DND-41 (cell line): ENCODE data around the gene KCNJ6.

Experiments used
- ATAC-seq: fragments of 200-7000 bp; cut with Tn5 transposase; 3 replicates; pipeline ENCODE4 v1.9.1; 2021; ENCODE audit warnings: low read depth; ENCODE audit not compliant: insufficient read depth
- DNase-seq: peaks from one replicate; pipeline ENCODE4 v3.0.0-alpha.2; 2020
- H2AFZ ChIP-seq: 2 replicates; pipeline ENCODE4 v1.6.0; 2012; ENCODE audit warnings: low read depth, low read length
- H3K27ac ChIP-seq: 2 replicates; pipeline ENCODE4 v1.5.1; 2012; ENCODE audit warnings: low read length, inconsistent platforms
- H3K27me3 ChIP-seq: fragments of 200-600 bp; sonication (generic); 2 replicates; pipeline ENCODE4 v1.6.0; 2012; ENCODE audit warnings: low read length, mild to moderate bottlenecking, inconsistent platforms; ENCODE audit not compliant: insufficient read depth, poor library complexity
- H3K36me3 ChIP-seq: 2 replicates; pipeline ENCODE4 v1.5.1; 2012; ENCODE audit warnings: low read length, inconsistent platforms; ENCODE audit not compliant: insufficient read depth
- H3K4me1 ChIP-seq: 2 replicates; pipeline ENCODE4 v1.5.1; 2012; ENCODE audit warnings: mild to moderate bottlenecking, low read length; ENCODE audit not compliant: insufficient read depth
- H3K4me2 ChIP-seq: 2 replicates; pipeline ENCODE4 v1.6.0; 2012; ENCODE audit warnings: mild to moderate bottlenecking, moderate library complexity, low read length, inconsistent platforms; ENCODE audit not compliant: insufficient read depth
- H3K4me3 ChIP-seq, 2 experiments: fragments of 200-600 bp in 1 of 2; shearing (Covaris generic) in 1 of 2; 2 replicates each; pipeline ENCODE4 v1.5.1; 2012 to 2016; ENCODE audit warnings: inconsistent platforms in 2 of 2, low read length in 2 of 2, mild to moderate bottlenecking in 2 of 2, low read depth in 1 of 2, moderate library complexity in 1 of 2
- H3K79me2 ChIP-seq: 2 replicates; pipeline ENCODE4 v1.6.0; 2012; ENCODE audit warnings: low read length, inconsistent platforms; ENCODE audit not compliant: insufficient read depth
- H3K9ac ChIP-seq: 2 replicates; pipeline ENCODE4 v1.6.0; 2012; ENCODE audit warnings: low read depth, mild to moderate bottlenecking, inconsistent platforms, low read length, moderate library complexity
- H3K9me3 ChIP-seq: 2 replicates; pipeline ENCODE4 v1.5.1; 2012; ENCODE audit warnings: low read length, moderate library complexity, mild to moderate bottlenecking, inconsistent platforms; ENCODE audit not compliant: insufficient read depth, severe bottlenecking
- H4K20me1 ChIP-seq: 2 replicates; pipeline ENCODE4 v1.6.0; 2012; ENCODE audit warnings: low read length; ENCODE audit not compliant: insufficient read depth
- EZH2 ChIP-seq: IDR thresholded peaks from 3 replicates; pipeline ENCODE4 v1.6.1; 2012; ENCODE audit warnings: borderline replicate concordance, low read depth, mild to moderate bottlenecking, moderate library complexity, low read length, inconsistent platforms; ENCODE audit not compliant: severe bottlenecking
- TF ChIP-seq, protein P1 (sequence below): IDR thresholded peaks from 2 replicates; pipeline ENCODE4 v1.5.1; 2012; ENCODE audit warnings: borderline replicate concordance, low read length, moderate library complexity, mild to moderate bottlenecking; ENCODE audit not compliant: poor library complexity, severe bottlenecking; ENCODE audit errors: extremely low read depth

The KCNJ6 gene

DNA sequence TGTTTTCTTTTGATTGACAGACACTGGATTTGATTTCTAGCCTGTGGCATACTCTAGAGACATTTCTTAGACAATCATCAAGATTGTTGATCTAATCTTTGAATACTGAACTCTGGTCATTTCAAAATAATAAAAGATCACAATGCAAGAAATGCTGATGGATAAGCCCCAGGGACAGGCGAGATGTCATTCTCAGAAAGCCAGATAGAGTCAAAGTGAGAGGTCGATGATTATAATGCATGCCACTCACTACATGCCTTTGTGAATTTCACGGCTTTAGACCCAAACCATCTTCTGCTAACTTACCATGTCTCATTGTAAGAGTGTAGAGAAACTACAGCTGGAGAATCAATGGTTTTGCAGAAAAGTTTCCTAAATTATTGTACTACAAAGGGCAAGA is 292.6 kb downstream of the KCNJ6 start:
- no peak overlapping the region for H3K4me3 ChIP-seq
- no peaks in the 10 kb centered on the region for H3K79me2 ChIP-seq
- H3K9me3 ChIP-seq: no peaks in the 10 kb centered on the region
- DNase-seq: no peak
- H2AFZ ChIP-seq: no peak overlapping the region
- peaks cover 4% of the 10 kb centered on the region for H3K27me3 ChIP-seq
- TF ChIP-seq EZH2: no peak
- TF ChIP-seq, protein P1, sequence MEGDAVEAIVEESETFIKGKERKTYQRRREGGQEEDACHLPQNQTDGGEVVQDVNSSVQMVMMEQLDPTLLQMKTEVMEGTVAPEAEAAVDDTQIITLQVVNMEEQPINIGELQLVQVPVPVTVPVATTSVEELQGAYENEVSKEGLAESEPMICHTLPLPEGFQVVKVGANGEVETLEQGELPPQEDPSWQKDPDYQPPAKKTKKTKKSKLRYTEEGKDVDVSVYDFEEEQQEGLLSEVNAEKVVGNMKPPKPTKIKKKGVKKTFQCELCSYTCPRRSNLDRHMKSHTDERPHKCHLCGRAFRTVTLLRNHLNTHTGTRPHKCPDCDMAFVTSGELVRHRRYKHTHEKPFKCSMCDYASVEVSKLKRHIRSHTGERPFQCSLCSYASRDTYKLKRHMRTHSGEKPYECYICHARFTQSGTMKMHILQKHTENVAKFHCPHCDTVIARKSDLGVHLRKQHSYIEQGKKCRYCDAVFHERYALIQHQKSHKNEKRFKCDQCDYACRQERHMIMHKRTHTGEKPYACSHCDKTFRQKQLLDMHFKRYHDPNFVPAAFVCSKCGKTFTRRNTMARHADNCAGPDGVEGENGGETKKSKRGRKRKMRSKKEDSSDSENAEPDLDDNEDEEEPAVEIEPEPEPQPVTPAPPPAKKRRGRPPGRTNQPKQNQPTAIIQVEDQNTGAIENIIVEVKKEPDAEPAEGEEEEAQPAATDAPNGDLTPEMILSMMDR: no peak
- no peak overlapping the region for H3K27ac ChIP-seq
- ATAC-seq: no peak
- no peak overlapping the region for H3K9ac ChIP-seq
- H3K4me1 ChIP-seq: no peaks in the 10 kb centered on the region
- no peaks in the 10 kb centered on the region for H3K36me3 ChIP-seq
- H3K4me2 ChIP-seq: no peak overlapping the region
- H4K20me1 ChIP-seq: no peaks in the 10 kb centered on the region

DNA sequence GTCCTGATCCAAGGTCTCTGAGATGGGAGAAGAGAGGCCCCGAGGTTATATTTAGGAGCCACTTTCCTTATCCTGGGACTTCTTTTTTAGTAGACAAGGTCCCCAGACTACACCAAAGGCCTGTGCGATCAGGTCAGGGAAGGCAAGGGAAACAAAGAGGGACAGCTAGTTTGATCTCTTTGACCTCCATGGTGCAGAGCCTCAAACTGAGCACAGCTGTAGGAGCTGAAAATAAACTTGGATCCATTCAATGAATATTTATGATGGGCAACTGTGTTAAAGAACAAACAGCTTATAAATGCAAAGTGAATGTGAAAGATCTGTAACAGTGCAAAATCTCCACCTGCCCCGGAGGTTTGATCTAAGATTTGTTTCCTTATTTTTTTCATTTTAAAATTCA is 293.1 kb downstream of the KCNJ6 start:
- no peak overlapping the region for H3K9ac ChIP-seq
- H3K4me2 ChIP-seq: no peak overlapping the region

DNA sequence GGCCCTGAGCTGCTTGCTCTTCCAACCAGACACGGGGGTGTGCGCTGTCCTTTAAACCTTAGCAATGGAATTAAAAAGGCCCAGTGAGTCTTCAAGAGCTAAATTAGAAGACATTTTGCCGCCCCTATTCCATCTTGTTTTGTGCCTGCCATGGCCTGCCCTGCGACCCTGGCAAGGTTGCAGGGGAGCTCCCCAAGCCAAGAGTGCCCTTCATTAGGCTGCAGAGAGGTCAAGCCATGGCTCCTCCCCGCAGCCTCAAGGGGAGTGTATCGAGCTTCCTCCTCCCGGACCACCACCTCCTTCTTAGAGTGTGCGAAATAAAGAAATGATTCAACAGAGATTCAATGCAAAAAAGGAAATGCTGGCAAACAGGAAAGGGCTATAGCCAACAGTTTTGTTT is 293.5 kb downstream of the KCNJ6 start:
- Histone ChIP-seq H3K79me2 (no peaks in the 10 kb centered on the region), H4K20me1 (no peaks in the 10 kb centered on the region), H3K36me3 (no peaks in the 10 kb centered on the region), H3K27me3 (peaks cover 4% of the 10 kb centered on the region), H2AFZ (no peak overlapping the region), H3K9me3 (no peaks in the 10 kb centered on the region), H3K27ac (no peak overlapping the region), H3K4me3 (no peak overlapping the region), H3K4me2 (no peak overlapping the region), H3K4me1 (no peaks in the 10 kb centered on the region), H3K9ac (no peak overlapping the region)
- TF ChIP-seq, protein P1: no peak
- no peak for TF ChIP-seq EZH2
- ATAC-seq (no peak), DNase-seq (no peak)

More for the DNA sequence above, 293.1 kb downstream of the KCNJ6 start:
- Histone ChIP-seq H4K20me1 (no peaks in the 10 kb centered on the region), H3K36me3 (no peaks in the 10 kb centered on the region), H3K9me3 (no peaks in the 10 kb centered on the region), H2AFZ (no peak overlapping the region), H3K27ac (no peak overlapping the region), H3K4me1 (no peaks in the 10 kb centered on the region), H3K4me3 (no peak overlapping the region), H3K79me2 (no peaks in the 10 kb centered on the region), H3K27me3 (peaks cover 4% of the 10 kb centered on the region)
- TF ChIP-seq EZH2: no peak
- TF ChIP-seq, protein P1: no peak
- no peak for ATAC-seq
- DNase-seq: no peak

DNA sequence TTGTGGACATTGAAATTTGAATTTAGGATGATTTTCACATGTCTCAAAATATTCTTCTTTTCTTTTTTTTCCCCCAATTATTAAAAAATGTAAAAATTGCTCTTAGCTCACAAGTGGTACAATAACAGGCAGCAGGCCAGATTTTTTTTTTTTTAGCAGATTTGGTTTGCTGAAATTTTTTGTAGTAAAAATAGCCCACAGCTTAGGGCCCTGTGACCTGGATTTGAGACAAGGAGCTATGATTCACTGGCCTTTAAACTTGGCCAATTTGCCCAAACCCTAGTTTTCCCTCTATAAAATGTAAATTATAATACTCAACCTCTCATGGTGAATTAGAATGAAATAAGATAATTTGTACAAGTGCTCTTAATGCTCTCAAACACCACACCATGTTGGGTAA is 295.9 kb downstream of the KCNJ6 start:
- ATAC-seq (no peak), DNase-seq (no peak)
- Histone ChIP-seq H3K4me2 (no peak overlapping the region), H3K79me2 (no peaks in the 10 kb centered on the region), H3K9me3 (no peaks in the 10 kb centered on the region), H3K36me3 (no peaks in the 10 kb centered on the region), H4K20me1 (no peaks in the 10 kb centered on the region), H3K9ac (no peak overlapping the region), H3K4me1 (no peaks in the 10 kb centered on the region), H2AFZ (no peak overlapping the region), H3K4me3 (no peak overlapping the region), H3K27me3 (peaks cover 4% of the 10 kb centered on the region), H3K27ac (no peak overlapping the region)
- TF ChIP-seq, protein P1: no peak
- TF ChIP-seq EZH2: no peak
